Adrenal gland (tissue), 12 donors: Measurements from ENCODE around the gene SURF6. TPM values are rescaled to one million over a fixed set of nuclear protein-coding genes. Genes with fewer than 3 reads are reported as not detected.

Source experiments
- DNase-seq, 7 donors: peaks; one replicate each; pipeline ENCODE4 v3.0.0-alpha.2; 2019 to 2020
- H3K27ac ChIP-seq, 5 donors: fragments of 200-600 bp; sonication (generic) in 4 of 5; 1 replicate in 3 of 5; 2 replicates in 2 of 5; pipeline versions ENCODE4 v1.5.1 to v1.8.0; 2016 to 2020; ENCODE audit warnings: mild to moderate bottlenecking in 1 of 5
- H3K27me3 ChIP-seq: fragments of 200-600 bp; 2 replicates; pipeline ENCODE4 v1.8.0; 2021
- H3K36me3 ChIP-seq, 2 donors: fragments of 200-600 bp; replicated peaks in 1 of 2; 1 replicate in 1 of 2; 2 replicates in 1 of 2; pipeline versions ENCODE4 v1.5.1 to v1.8.0; 2018 to 2022
- H3K4me1 ChIP-seq, 2 donors: fragments of 200-600 bp; replicated peaks in 1 of 2; 1 replicate in 1 of 2; 2 replicates in 1 of 2; pipeline versions ENCODE4 v1.5.1 to v1.8.0; 2018 to 2021
- H3K4me3 ChIP-seq, 4 donors: fragments of 200-600 bp; sonication (generic) in 3 of 4; one replicate each; pipeline ENCODE4 v1.5.1; 2016 to 2018
- H3K9me3 ChIP-seq, 3 donors: fragments of 200-600 bp; sonication (generic) in 1 of 3; replicated peaks in 1 of 3; 1 replicate in 2 of 3; 2 replicates in 1 of 3; pipeline versions ENCODE4 v1.5.1 to v1.8.0; 2016 to 2021
- POLR2A ChIP-seq, 2 donors: fragments of 450-650 bp; IDR thresholded peaks; one replicate each; pipeline ENCODE4 v1.6.1; 2017; ENCODE audit warnings: antibody characterized with exemption in 2 of 2, mild to moderate bottlenecking in 2 of 2, moderate library complexity in 1 of 2
- WGBS, 4 donors: extraction: QIAGEN DNeasy Blood & Tissue Kit in 2 of 4; methylation state at CpG; one replicate each; pipeline versions ENCODE4 v1.1.5 to v1.1.7; 2013 to 2017; 5-methylcytosine and 5-hydroxymethylcytosine counted together
- intact Hi-C, 2 donors: fragments of 100-400 bp; cut with DNase I; formaldehyde crosslinking; loops; one replicate each; pipeline versions ENCODE4 v1.14.1 to v1.15.0; 2022 to 2023
- polyA plus RNA-seq, 3 donors: library from polyadenylated mRNA; stranded (reverse); fragments of 200-250 nt in 2 of 3; fragments of 350-450 nt in 1 of 3; fragmentation: Illumina TruSeq in 1 of 3; extraction: RNeasy Lipid Tissue Mini Kit (QIAGEN cat#74804) in 1 of 3; gene quantifications; one replicate each; pipeline ENCODE4 v1.2.3, GENCODE V29; 2013 to 2014
- total RNA-seq, 9 donors: library from RNA; depleted of rRNA in 4 of 9; stranded (reverse); fragments of >200 nt in 4 of 9; fragments of 120-200 nt in 1 of 9; fragmentation: NEBNext Ultra II Directional in 1 of 9; extraction: Animal tissue kit (Norgen Biotek cat#: 25700) in 1 of 9; gene quantifications; one replicate each; pipeline versions ENCODE4 v1.1.0 to v1.2.4, GENCODE V29; 2013 to 2023
- TF ChIP-seq, protein P1 (sequence below), 6 experiments: fragments of 450-650 bp in 4 of 6; fragments of 200-600 bp in 2 of 6; sonication (generic) in 1 of 6; IDR thresholded peaks; 1 replicate in 5 of 6; 2 replicates in 1 of 6; pipeline versions ENCODE4 v1.5.1 to v1.8.0; 2016 to 2021; ENCODE audit warnings: antibody characterized with exemption in 6 of 6, mild to moderate bottlenecking in 2 of 6, moderate library complexity in 1 of 6
- donor health status: healthy with polysubstance abuse.
- donor health status: Bipolar disorder and iron deficiency.
- donor health status: DM: yes; HTN: yes; CAD: no.
- donor health status: DM: no; HTN: no; CAD: no.
- donor health status: DM: no; HTN: no; CAD: no.
- donor health status: DM: yes; HTN: yes; CAD: no.

The SURF6 gene
- total and polyA plus RNA-seq, 12 donors, result 6.2 to 42.2 (median 23.1) TPM

DNA sequence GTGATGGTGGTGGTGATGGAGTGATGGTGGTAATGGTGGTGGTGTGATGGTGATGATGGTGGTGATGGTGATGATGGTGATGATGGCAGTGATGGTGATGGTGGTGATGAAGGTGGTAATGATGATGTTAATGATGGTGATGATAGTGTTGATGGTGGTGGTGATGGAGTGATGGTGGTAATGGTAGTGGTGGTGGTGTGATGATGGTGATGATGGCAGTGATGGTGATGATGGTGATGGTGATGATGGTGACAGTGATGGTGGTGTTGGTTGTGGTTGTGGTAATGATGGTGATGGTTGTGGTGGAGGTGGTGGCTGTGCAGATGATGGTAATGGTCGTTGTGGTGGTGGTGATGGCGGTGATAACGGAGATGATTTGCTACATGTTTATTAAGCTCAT is 47.5 kb upstream of the SURF6 start:
- H3K27ac ChIP-seq, result no peak overlapping the region
- H3K4me1 ChIP-seq, result peaks cover 0 to 5% of the 10 kb centered on the region in 2 donors
- no peaks in the 10 kb centered on the region for H3K36me3 ChIP-seq
- H3K4me3 ChIP-seq, result no peak overlapping the region
- 92 to 98% (median 96%) methylated on average over 3 of the region's 3 CpGs for WGBS, 4 donors
- TF ChIP-seq POLR2A (IDR thresholded peaks at IDR 0.05), result no peak
- TF ChIP-seq, protein P1, sequence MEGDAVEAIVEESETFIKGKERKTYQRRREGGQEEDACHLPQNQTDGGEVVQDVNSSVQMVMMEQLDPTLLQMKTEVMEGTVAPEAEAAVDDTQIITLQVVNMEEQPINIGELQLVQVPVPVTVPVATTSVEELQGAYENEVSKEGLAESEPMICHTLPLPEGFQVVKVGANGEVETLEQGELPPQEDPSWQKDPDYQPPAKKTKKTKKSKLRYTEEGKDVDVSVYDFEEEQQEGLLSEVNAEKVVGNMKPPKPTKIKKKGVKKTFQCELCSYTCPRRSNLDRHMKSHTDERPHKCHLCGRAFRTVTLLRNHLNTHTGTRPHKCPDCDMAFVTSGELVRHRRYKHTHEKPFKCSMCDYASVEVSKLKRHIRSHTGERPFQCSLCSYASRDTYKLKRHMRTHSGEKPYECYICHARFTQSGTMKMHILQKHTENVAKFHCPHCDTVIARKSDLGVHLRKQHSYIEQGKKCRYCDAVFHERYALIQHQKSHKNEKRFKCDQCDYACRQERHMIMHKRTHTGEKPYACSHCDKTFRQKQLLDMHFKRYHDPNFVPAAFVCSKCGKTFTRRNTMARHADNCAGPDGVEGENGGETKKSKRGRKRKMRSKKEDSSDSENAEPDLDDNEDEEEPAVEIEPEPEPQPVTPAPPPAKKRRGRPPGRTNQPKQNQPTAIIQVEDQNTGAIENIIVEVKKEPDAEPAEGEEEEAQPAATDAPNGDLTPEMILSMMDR (IDR thresholded peaks at IDR 0.05), result no peak
- no peaks in the 10 kb centered on the region for H3K27me3 ChIP-seq
- intact Hi-C loops, result no loop called here
- H3K9me3 ChIP-seq, result no peaks in the 10 kb centered on the region
- no peak for DNase-seq

DNA sequence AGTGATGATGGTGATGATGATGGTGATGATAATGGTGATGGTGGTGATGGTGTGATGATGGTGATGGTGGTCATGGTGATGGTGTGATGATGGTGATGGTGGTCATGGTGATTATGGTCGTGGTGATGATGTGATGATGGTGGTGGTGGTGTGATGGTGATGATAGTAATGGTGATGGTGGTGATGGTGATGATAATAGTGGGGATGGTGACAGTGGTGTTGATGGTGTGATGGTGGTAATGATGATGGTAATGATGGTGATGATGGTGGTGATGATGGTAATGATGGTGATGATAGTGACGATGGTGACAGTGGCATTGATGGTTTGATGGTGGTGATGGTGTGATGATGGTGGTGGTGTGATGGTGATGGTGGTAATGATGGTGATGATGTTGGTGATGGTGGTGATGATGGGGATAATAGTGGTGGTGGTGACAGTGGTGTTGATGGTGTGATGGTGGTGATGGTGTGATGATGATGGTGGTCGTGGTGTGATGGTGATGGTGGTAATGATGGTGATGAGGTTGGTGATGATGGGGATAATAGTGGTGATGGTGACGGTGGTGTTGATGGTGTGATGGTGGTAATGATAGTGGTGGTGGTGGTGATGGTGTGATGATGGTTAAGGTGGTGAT is 46.6 kb upstream of the SURF6 start:
- H3K4me3 ChIP-seq, result no peak overlapping the region
- no peaks in the 10 kb centered on the region for H3K36me3 ChIP-seq
- H3K4me1 ChIP-seq, result peaks cover 0 to 5% of the 10 kb centered on the region in 2 donors
- 83 to 93% (median 92%) methylated on average over 4 of the region's 4 CpGs for WGBS, 4 donors
- no peaks in the 10 kb centered on the region for H3K27me3 ChIP-seq
- TF ChIP-seq, protein P1 (IDR thresholded peaks at IDR 0.05), result no peak
- no peak for TF ChIP-seq POLR2A (IDR thresholded peaks at IDR 0.05)
- H3K9me3 ChIP-seq, result no peaks in the 10 kb centered on the region
- intact Hi-C loops, result no loop called here
- H3K27ac ChIP-seq, result no peak overlapping the region
- DNase-seq, result no peak

DNA sequence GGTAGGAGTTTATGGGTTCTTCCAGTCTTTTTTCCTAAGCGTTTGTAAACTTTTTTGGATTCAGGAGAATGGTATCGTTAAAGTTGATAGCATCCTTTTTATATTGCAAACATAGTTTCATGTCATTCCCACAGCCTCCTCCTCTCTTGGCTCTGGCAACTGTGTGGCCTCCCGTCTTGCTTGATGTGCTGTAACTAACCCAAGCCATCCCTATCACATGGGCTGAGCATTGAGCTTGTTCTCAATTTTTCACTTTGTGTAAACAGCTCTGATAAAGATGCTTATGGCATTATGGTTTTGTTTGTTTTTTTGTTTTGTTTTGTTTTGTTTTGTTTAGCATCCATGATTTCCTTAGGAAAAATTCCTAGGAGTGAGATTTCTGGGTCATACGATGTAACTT is 44.7 kb upstream of the SURF6 start:
- Histone ChIP-seq H3K4me3 (no peak overlapping the region), H3K4me1 (peaks cover 5% of the 10 kb centered on the region in 2 donors), H3K27me3 (no peaks in the 10 kb centered on the region), H3K9me3 (no peaks in the 10 kb centered on the region), H3K27ac (no peak overlapping the region), H3K36me3 (no peaks in the 10 kb centered on the region)
- no peak for DNase-seq
- intact Hi-C loops, result no loop called here
- WGBS, 4 donors, result 87 to 91% (median 89%) methylated on average over 4 of the region's 4 CpGs
- no peak for TF ChIP-seq POLR2A (IDR thresholded peaks at IDR 0.05)
- TF ChIP-seq, protein P1 (IDR thresholded peaks at IDR 0.05), result no peak

DNA sequence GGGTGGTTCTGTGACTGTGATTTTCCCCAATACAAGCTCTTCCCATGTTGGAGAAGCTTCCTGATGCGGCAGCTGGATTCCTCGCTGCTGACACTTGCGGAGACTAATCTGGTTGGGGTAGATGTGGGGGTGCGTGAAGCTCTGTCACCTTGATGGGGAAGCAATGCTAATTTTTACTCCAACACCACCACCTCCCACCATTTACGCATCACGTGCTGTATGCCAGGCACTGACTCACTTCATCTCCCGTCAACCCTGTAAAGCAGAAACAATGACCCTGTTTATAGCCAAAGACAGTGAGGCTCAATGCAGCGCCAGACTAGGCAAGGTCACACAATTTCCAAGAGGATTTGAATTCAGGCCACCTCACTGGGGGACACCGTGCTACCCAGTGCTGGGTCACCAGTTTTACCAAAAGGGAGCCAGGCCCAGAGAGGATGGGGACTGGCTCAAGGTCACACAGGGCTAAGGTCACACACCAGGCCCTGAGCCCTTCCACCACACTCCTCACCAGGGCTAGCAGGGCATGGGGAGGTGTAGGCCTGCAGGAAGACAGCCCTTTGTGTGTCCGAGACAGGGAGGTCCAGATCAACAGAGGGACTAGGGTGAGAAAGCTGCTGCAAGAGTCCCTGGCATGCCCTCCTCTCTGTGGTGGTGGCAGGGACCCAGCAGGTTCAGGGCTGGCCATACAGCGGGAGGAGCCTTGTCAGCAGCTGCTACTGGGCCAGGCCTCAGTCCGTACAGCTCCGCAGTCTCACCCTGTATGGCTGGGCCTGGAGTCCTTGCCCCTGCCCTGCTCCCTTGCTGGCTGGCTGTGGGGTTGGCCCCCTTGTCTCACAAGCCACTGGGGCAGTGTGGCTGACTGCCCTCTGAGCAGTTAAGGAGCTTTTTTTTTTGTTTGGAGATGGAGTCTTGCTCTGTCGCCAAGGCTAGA is 43.4 kb upstream of the SURF6 start:
- Histone ChIP-seq H3K36me3 (no peaks in the 10 kb centered on the region), H3K4me3 (no peak overlapping the region), H3K27ac (peak overlapping the region in 2 of 5 donors; percentile 41 to 71), H3K27me3 (no peaks in the 10 kb centered on the region), H3K9me3 (no peaks in the 10 kb centered on the region), H3K4me1 (peaks cover 7 to 8% of the 10 kb centered on the region in 2 donors)
- peak in 4 of 7 donors; percentile 32 to 50 (median 35) for DNase-seq
- WGBS, 4 donors, result 75 to 86% (median 77%) methylated on average over 10 to 14 of the region's 14 CpGs
- intact Hi-C loops, result no loop called here
- TF ChIP-seq, protein P1 (IDR thresholded peaks at IDR 0.05), result no peak
- TF ChIP-seq POLR2A (IDR thresholded peaks at IDR 0.05), result no peak
